DOHH2 (cell line): ENCODE measurements around the gene CXCL5.

Source experiments
- H3F3A ChIP-seq: fragments of 200-600 bp; sonication (generic), shearing (Covaris generic); 2 replicates; pipeline ENCODE4 v1.6.0; 2016; ENCODE audit warnings: antibody characterized with exemption, mild to moderate bottlenecking; ENCODE audit not compliant: control insufficient read depth, insufficient read depth
- H3K27ac ChIP-seq: fragments of 200-600 bp; sonication (generic); 2 replicates; pipeline ENCODE4 v1.5.1; 2014; ENCODE audit warnings: low read depth, mild to moderate bottlenecking, low read length, moderate library complexity
- H3K27me3 ChIP-seq: fragments of 200-600 bp; sonication (generic); 2 replicates; pipeline ENCODE4 v1.6.1; 2014; ENCODE audit warnings: mild to moderate bottlenecking, low read length, mixed read lengths; ENCODE audit not compliant: control insufficient read depth
- H3K36me3 ChIP-seq: fragments of 200-600 bp; sonication (generic); 2 replicates; pipeline ENCODE4 v1.6.1; 2014; ENCODE audit warnings: mild to moderate bottlenecking, low read length, moderate library complexity, mixed read lengths; ENCODE audit not compliant: control insufficient read depth
- H3K4me1 ChIP-seq: fragments of 200-600 bp; sonication (generic); 2 replicates; pipeline ENCODE4 v1.6.1; 2014; ENCODE audit warnings: mild to moderate bottlenecking, low read length, mixed read lengths; ENCODE audit not compliant: control insufficient read depth
- H3K4me2 ChIP-seq: fragments of 200-600 bp; sonication (generic); 2 replicates; pipeline ENCODE4 v1.6.0; 2014; ENCODE audit warnings: mild to moderate bottlenecking, low read length, moderate library complexity
- H3K4me3 ChIP-seq: fragments of 200-600 bp; sonication (generic); 2 replicates; pipeline ENCODE4 v1.5.1; 2014; ENCODE audit warnings: mild to moderate bottlenecking, low read length, mixed read lengths
- H3K79me2 ChIP-seq: fragments of 200-600 bp; sonication (generic); 2 replicates; pipeline ENCODE4 v1.6.1; 2014; ENCODE audit warnings: mild to moderate bottlenecking, low read length, mixed read lengths; ENCODE audit not compliant: control insufficient read depth
- H3K9me2 ChIP-seq: fragments of 200-600 bp; sonication (generic); replicated peaks from 2 replicates; pipeline ENCODE4 v1.6.1; 2014; ENCODE audit warnings: mild to moderate bottlenecking, low read length, mixed read lengths; ENCODE audit not compliant: control insufficient read depth
- H3K9me3 ChIP-seq: fragments of 200-600 bp; sonication (generic); 2 replicates; pipeline ENCODE4 v1.6.1; 2014; ENCODE audit warnings: antibody characterized with exemption, low read length, mixed read lengths; ENCODE audit not compliant: control insufficient read depth, insufficient read depth
- H4K20me1 ChIP-seq: fragments of 200-600 bp; sonication (generic); 2 replicates; pipeline ENCODE4 v1.6.0; 2014; ENCODE audit warnings: low read depth, mild to moderate bottlenecking, antibody characterized with exemption, low read length, moderate library complexity; ENCODE audit not compliant: control insufficient read depth, insufficient read depth
- CTCF ChIP-seq: fragments of 200-600 bp; sonication (generic); IDR thresholded peaks from one replicate; pipeline ENCODE4 v1.5.1; 2014; ENCODE audit warnings: antibody characterized with exemption, mild to moderate bottlenecking, low read depth, low read length; ENCODE audit not compliant: poor library complexity, severe bottlenecking
- EZH2phosphoT487 ChIP-seq: fragments of 200-600 bp; sonication (generic); IDR thresholded peaks from 2 replicates; pipeline ENCODE4 v1.6.1; 2017; ENCODE audit warnings: borderline replicate concordance, mild to moderate bottlenecking, antibody characterized with exemption, low read length, moderate library complexity, mixed read lengths

Gene CXCL5

GRCh38 chr4:73998040-73999011 is at the start of gene CXCL5:
TSS of gene CXCL5 (minus strand) at chr4:73998677. CDS start at chr4:73998581, 96 bp downstream.
- no peak within 1 kb of the TSS for H3K4me2 ChIP-seq
- H3K27ac ChIP-seq = no peak within 1 kb of the TSS
- no peaks in the 10 kb centered on the region for H3K36me3 ChIP-seq
- H3K27me3 ChIP-seq = no peaks in the 10 kb centered on the region
- no peaks in the 10 kb centered on the region for H3K9me3 ChIP-seq
- no peaks in the 10 kb centered on the region for H3K4me1 ChIP-seq
- no peak for TF ChIP-seq CTCF
- no peak within 1 kb of the TSS for H3K4me3 ChIP-seq
- no peaks in the 10 kb centered on the region for H4K20me1 ChIP-seq
- no peaks in the 10 kb centered on the region for H3F3A ChIP-seq
- no peaks in the 10 kb centered on the region for H3K9me2 ChIP-seq
- H3K79me2 ChIP-seq = no peaks in the 10 kb centered on the region

DNA sequence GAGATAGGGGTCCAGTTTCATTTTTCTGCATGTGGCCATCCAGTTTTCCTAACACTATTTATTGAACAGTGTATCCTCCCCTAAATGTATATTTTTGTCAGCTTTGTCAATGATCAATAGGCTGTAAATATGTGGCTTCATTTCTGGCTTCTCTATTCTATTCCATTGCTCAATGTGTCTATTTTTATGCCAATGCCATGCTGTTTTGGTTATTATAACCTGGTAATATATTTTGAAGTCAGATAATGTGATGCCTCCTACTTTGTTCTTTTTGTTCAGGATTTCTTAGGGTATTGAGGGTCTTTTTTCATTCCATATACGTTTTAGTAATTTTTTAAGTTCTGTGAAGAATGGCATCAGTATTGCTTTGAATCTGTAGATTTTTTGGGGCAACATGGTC is 48.7 kb upstream of the CXCL5 start:
- H3K27me3 ChIP-seq = no peaks in the 10 kb centered on the region
- TF ChIP-seq CTCF (no peak), EZH2phosphoT487 (no peak)
- no peak overlapping the region for H3K4me2 ChIP-seq

GRCh38 chr4:74045772-74046171 is 47.3 kb upstream of the CXCL5 start:
- no peaks in the 10 kb centered on the region for H3K9me3 ChIP-seq

More for the DNA sequence above, 48.7 kb upstream of the CXCL5 start:
- H3K9me2 ChIP-seq = no peaks in the 10 kb centered on the region
- no peaks in the 10 kb centered on the region for H3K9me3 ChIP-seq
- no peaks in the 10 kb centered on the region for H3K36me3 ChIP-seq
- no peaks in the 10 kb centered on the region for H4K20me1 ChIP-seq
- no peaks in the 10 kb centered on the region for H3F3A ChIP-seq
- no peak overlapping the region for H3K4me3 ChIP-seq
- H3K79me2 ChIP-seq = no peaks in the 10 kb centered on the region
- no peaks in the 10 kb centered on the region for H3K4me1 ChIP-seq
- H3K27ac ChIP-seq = no peak overlapping the region

More at GRCh38 chr4:74045772-74046171, 47.3 kb upstream of the CXCL5 start:
- Histone ChIP-seq H3K27ac (no peak overlapping the region), H3K4me2 (no peak overlapping the region), H3F3A (no peaks in the 10 kb centered on the region), H3K4me3 (no peak overlapping the region), H4K20me1 (no peaks in the 10 kb centered on the region), H3K4me1 (no peaks in the 10 kb centered on the region), H3K9me2 (no peaks in the 10 kb centered on the region), H3K27me3 (no peaks in the 10 kb centered on the region), H3K79me2 (no peaks in the 10 kb centered on the region), H3K36me3 (no peaks in the 10 kb centered on the region)
- TF ChIP-seq EZH2phosphoT487 (no peak), CTCF (no peak)
